ENCODE measurements around the gene LMBR1L. TPM values are rescaled to one million over a fixed set of nuclear protein-coding genes. Genes with fewer than 3 reads are reported as not detected.

LMBR1L gene
- total and polyA plus RNA-seq, 2 of the 13 experiments (the other 11 are each of a cell fraction or from before 2014, with no cell fraction given): 12.2 to 65.9 TPM

- TF ChIP-seq ZNF709 (CRISPR knock-in tag; IDR thresholded peaks at IDR 0.05) (peak; percentile 64; the same call in 1 of the 2 replicates), IKZF1 (IDR thresholded peaks at IDR 0.05) (no peak), DNMT1 (CRISPR knock-in tag; IDR thresholded peaks at IDR 0.05) (no peak), ZNF614 (CRISPR knock-in tag; IDR thresholded peaks at IDR 0.05; ENCODE audit: borderline replicate concordance) (no peak), JUNB (CRISPR knock-in tag; IDR thresholded peaks at IDR 0.05; ENCODE audit: borderline replicate concordance) (peak; percentile 12; the same call in 1 of the 2 replicates), MEF2D (CRISPR knock-in tag; IDR thresholded peaks at IDR 0.05) (no peak), ZSCAN22 (CRISPR knock-in tag; IDR thresholded peaks at IDR 0.05) (no peak), NFIC (IDR thresholded peaks at IDR 0.05; ENCODE audit: low read length) (no peak), ZNF589 (CRISPR knock-in tag; conservative IDR thresholded peaks at IDR 0.05) (no peak), ZNF558 (CRISPR knock-in tag; IDR thresholded peaks at IDR 0.05; ENCODE audit: borderline replicate concordance) (0 out of 2 replicates have a peak, but pooled peaks have one; percentile 52), FOXO1 (CRISPR knock-in tag; IDR thresholded peaks at IDR 0.05) (no peak), HMGXB3 (CRISPR knock-in tag; IDR thresholded peaks at IDR 0.05; ENCODE audit: borderline replicate concordance) (no peak), NFYB (CRISPR knock-in tag; IDR thresholded peaks at IDR 0.05) (peak; percentile 79), EEA1 (CRISPR knock-in tag; IDR thresholded peaks at IDR 0.05; ENCODE audit: borderline replicate concordance) (no peak), ONECUT2 (CRISPR knock-in tag; IDR thresholded peaks at IDR 0.05) (no peak), REXO4 (CRISPR knock-in tag; IDR thresholded peaks at IDR 0.05; ENCODE audit: borderline replicate concordance) (no peak), POGZ (CRISPR knock-in tag; IDR thresholded peaks at IDR 0.05) (peak; percentile 21; the same call in 1 of the 2 replicates), KLF9 (CRISPR knock-in tag; IDR thresholded peaks at IDR 0.05; ENCODE audit: low read depth) (no peak), MAF1 (CRISPR knock-in tag; IDR thresholded peaks at IDR 0.05; ENCODE audit: borderline replicate concordance) (peak; percentile 46; the same call in 1 of the 2 replicates)
- TF ChIP-seq, protein P1, sequence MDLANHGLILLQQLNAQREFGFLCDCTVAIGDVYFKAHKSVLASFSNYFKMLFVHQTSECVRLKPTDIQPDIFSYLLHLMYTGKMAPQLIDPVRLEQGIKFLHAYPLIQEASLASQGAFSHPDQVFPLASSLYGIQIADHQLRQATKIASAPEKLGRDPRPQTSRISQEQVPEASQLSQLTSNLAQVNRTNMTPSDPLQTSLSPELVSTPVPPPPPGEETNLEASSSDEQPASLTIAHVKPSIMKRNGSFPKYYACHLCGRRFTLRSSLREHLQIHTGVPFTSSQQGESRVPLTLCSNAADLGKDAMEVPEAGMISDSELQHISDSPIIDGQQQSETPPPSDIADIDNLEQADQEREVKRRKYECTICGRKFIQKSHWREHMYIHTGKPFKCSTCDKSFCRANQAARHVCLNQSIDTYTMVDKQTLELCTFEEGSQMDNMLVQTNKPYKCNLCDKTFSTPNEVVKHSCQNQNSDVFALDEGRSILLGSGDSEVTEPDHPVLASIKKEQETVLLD (CRISPR knock-in tag; IDR thresholded peaks at IDR 0.05; ENCODE audit: low read depth): no peak
- TF ChIP-seq, protein P2, sequence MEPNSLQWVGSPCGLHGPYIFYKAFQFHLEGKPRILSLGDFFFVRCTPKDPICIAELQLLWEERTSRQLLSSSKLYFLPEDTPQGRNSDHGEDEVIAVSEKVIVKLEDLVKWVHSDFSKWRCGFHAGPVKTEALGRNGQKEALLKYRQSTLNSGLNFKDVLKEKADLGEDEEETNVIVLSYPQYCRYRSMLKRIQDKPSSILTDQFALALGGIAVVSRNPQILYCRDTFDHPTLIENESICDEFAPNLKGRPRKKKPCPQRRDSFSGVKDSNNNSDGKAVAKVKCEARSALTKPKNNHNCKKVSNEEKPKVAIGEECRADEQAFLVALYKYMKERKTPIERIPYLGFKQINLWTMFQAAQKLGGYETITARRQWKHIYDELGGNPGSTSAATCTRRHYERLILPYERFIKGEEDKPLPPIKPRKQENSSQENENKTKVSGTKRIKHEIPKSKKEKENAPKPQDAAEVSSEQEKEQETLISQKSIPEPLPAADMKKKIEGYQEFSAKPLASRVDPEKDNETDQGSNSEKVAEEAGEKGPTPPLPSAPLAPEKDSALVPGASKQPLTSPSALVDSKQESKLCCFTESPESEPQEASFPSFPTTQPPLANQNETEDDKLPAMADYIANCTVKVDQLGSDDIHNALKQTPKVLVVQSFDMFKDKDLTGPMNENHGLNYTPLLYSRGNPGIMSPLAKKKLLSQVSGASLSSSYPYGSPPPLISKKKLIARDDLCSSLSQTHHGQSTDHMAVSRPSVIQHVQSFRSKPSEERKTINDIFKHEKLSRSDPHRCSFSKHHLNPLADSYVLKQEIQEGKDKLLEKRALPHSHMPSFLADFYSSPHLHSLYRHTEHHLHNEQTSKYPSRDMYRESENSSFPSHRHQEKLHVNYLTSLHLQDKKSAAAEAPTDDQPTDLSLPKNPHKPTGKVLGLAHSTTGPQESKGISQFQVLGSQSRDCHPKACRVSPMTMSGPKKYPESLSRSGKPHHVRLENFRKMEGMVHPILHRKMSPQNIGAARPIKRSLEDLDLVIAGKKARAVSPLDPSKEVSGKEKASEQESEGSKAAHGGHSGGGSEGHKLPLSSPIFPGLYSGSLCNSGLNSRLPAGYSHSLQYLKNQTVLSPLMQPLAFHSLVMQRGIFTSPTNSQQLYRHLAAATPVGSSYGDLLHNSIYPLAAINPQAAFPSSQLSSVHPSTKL (CRISPR knock-in tag; IDR thresholded peaks at IDR 0.05): no peak; the same call in 1 of the 2 replicates
These were observed 40.9 kb downstream of the LMBR1L start, which contains the start of gene RHEBL1 (continued) for GRCh38 chr12:49069507-49070346.
